ENCODE data around the gene PLXNA2. TPM values are rescaled to one million over a fixed set of nuclear protein-coding genes. Genes with fewer than 3 reads are reported as not detected.

The PLXNA2 gene
- total and polyA plus RNA-seq, 2 of the 8 experiments (the other 6 are each of a cell fraction or from before 2014, with no cell fraction given), result 0.33 to 1.5 TPM

- no peak for TF ChIP-seq CHD7 (IDR thresholded peaks at IDR 0.05; ENCODE audit: insufficient replicate concordance, low read length)
- TF ChIP-seq TCF12 (IDR thresholded peaks at IDR 0.05; ENCODE audit: low read depth, low read length), result no peak
- TF ChIP-seq RBBP5 (IDR thresholded peaks at IDR 0.05; ENCODE audit: borderline replicate concordance, low read depth, low read length), result no peak
- no peak for TF ChIP-seq KDM5A (IDR thresholded peaks at IDR 0.05; ENCODE audit: low read length)
- no peak for TF ChIP-seq SIX5 (IDR thresholded peaks at IDR 0.05; ENCODE audit: low read depth, low read length)
- TF ChIP-seq FOSL1 (IDR thresholded peaks at IDR 0.05; ENCODE audit: insufficient read depth, low read depth, low read length), result no peak
- TF ChIP-seq USF2 (IDR thresholded peaks at IDR 0.05; ENCODE audit: low read length), result no peak
- no peak for TF ChIP-seq KDM4A (IDR thresholded peaks at IDR 0.05; ENCODE audit: low read depth, low read length, severe bottlenecking)
- no peak for TF ChIP-seq SUZ12 (IDR thresholded peaks at IDR 0.05; ENCODE audit: low read length)
Observed at GRCh38 chr1:208271236-208271635, 27.1 kb upstream of the PLXNA2 start (continued).
